HG03045 (cell line): ENCODE data around the gene SRR.
A peak's percentile ranks its signal among the peaks of the same experiment; 100 is the strongest.
"Not testable (repeated sequence)": the region's sequence is repeated elsewhere in the genome, so short reads cannot be mapped to it uniquely, and the experiment has no call there.

Experiments used
- ATAC-seq: cut with Tn5 transposase; IDR thresholded peaks from one replicate; pipeline ENCODE4 v1.9.1; 2021; ENCODE audit warnings: mild to moderate bottlenecking, moderate library complexity; ENCODE audit not compliant: unreplicated experiment

SRR gene, protein sequence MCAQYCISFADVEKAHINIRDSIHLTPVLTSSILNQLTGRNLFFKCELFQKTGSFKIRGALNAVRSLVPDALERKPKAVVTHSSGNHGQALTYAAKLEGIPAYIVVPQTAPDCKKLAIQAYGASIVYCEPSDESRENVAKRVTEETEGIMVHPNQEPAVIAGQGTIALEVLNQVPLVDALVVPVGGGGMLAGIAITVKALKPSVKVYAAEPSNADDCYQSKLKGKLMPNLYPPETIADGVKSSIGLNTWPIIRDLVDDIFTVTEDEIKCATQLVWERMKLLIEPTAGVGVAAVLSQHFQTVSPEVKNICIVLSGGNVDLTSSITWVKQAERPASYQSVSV

DNA sequence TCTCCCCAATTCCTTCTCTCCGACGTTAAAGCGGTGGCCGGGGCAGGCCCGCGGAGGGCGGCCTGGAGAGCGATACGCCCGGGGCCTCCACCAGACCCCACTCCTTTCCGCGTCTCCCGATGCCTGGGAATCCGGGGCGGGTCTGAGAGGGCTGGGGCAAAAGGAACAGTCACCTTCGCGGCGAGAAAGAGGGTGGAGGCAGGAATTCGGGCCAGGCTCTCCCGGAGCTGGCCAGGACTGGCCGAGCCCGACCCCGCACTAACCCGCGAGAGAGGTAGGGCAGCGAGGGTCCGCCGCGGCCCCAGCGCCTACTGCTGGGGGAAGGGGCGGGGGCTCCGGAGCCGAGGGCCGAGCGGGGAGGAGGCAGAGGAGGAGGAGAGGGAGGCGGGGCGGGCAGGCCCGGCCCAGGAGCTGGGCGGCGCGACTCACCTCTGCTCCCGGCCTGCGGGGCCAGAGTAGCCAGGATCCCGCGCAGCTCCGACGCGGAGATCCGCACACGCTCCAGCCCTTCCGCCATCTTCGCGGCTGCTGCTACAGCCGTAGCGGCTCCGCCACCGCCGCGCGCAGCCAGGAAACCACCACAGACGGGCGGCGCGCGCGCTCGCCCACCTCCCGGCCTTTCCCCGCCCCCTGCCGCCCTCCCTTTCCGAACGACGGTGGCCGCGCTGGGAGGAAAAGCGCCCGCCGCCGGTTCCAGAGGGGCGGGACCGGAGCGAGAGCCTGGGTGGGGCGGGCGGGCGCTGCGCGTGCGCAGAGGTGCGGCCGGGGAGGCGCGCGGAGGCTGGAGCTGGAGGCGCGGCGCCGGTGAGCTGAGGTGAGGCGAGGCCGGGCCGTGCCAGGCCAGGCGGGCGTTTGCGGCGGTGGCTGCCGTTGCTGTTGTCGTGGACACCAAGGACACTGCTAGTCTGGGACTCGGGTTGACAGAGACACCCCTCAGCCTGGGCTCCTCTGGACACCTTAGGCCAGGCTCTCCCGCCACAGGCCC, at the start of gene SRR, which contains the start of gene SMG6:
Gene SRR, plus strand, starts transcription at position 747 of the 985 bp plus-strand sequence. CDS start 11,611 bp downstream, outside the sequence.
Gene SMG6, minus strand, starts transcription at position 582 of the 985 bp plus-strand sequence. Its CDS starts 65 bp downstream, at position 517.
- peak; percentile 86 for ATAC-seq

DNA sequence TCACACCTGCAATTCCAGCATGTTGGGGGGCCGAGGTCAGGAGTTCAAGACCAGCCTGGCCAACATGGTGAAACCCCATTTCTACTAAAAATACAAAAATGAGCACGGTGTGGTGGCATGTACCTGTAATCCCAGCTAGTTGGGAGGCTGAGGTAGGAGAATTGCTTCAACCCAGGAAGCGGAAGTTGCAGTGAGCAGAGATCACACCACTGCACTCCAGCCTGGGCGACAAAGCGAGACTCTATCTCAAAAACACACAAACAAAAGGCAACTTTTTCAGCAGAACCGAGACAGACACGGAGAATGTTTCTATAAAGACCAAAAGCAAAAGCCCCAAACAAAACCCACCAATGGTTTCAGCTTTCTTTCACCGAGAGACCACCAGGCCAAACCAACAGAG, 44.9 kb upstream of the SRR start:
- ATAC-seq: not testable (repeated sequence)

DNA sequence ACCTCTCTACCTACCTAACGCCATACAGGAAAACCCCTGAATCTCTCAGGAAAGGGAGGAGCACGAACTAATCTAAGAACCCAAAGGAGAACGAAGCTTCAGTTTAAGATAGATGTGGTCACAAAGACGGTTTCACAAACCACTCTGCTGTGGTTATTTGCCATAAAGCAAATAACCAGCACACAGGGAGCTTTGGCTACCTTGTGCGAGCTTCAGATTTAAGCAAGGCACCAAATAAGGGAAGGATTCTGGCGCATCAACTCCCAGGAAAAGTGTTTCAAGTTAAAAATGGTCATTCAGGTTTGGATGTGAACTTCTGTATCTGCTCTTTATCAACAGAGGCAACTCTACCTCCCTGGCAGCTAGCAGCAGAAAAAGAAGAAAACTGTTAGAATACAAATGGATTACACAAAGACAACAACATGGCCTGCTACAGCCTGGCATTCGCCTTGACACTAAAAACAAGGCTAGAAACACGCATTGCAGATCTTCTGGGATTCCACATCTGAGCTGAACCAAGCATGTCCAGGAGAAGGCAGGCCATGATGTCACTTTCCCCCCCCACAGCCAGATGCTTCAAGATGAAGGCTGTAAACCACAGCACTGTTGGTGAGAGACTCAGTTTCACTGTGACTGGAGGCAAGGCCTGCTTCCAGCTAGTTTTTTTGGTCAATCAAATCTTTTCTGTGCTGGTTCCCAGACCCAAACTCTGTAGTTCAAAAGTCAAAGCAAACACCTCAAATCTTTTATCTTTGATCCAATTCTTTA, 43.8 kb upstream of the SRR start:
- peak; percentile 71 for ATAC-seq

DNA sequence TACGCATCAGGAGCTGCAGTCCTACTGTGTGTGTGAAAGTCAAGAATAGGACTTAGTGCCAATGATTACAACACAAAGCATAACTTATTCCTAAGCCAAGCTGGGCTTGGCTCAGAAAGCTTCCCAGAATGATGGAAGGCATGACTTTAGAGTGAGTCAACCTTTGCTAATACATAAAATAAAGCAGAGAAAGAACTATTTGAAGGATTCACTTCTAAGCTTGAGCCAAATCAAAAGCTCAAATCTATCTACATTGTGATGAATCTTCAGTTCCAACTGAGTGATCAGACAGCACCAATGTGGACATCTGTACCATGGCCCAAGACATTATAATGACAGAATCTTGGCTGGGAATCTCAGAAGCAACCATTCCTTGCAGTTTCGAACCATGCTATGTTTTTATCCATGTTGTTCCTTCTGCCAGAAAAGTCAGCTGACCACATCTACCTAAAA, 41.6 kb upstream of the SRR start:
- ATAC-seq: no peak

DNA sequence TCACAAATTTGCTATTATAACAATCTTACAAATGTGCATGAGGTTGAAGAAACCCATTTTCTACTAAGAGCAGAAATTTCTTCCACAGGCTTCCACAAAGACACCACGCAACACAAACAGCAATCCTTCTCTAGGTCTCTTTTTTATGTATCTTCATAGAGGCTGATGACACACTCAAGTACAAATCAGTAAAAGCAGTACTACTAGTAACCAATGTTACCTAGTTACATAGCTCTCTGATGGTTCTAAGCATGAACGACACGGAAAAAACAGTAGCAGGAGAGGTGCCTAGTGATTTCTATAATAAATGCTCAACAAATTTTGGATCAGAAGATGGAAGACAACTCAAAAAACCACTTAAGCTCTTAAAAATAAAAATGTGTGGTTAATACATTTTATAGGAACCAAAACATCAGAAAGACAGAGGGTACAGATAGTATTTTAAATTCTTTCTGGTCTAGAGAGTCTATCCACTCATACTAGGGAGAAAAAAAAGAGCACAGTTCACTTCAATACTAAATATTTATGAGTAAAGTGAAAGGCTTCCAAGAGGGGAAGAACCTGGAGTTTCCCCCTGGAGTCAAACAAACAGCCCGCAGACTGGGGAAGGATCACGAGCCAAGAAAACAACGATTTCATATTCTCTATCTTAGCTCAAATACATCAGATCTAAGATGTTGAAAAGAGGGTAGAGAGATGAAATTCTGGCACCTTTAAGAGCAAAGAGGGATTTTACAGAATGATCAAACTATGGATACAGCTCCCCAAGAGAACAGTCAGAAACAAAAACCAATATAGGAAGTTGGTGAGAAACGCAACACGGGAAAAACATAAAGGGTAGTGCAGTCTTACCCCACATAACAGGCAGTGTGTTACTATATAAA, 40.3 kb upstream of the SRR start:
- no peak for ATAC-seq

DNA sequence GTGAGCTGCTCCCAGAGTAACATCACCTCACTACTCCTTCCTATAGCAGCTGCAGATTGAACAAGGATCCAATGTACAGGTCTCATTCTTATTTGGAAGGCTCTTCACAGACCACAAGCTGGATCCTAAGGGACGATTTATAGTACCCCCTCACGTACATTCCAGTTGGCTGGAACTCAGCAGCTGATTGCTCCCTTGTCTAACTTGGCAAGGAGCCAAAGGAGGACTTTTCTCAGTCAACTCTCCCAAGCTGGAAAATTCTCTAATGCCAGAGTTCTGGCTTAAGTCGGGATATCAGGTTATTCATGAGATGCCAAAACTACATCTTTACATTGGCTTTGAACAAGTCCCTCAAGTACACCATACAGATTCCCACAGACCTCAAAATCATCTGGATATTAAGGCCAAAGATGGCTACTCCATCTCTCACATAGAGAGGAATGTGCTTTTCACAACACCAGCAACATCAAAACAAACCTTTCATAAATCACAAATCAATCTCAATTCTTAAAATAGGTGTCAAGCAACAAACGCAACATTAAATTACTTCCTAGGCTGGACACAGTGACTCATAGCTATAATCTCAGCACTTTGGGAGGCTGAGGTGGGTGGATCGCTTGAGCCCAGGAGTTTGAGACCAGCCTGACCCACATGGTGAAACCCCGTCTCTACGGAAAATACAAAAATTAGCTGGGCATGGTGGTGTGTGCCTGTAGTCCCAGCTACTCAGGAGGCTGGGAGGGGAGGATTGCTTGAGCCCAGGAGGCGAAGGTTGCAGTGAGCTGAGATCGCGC, 39.5 kb upstream of the SRR start:
- ATAC-seq: no peak

DNA sequence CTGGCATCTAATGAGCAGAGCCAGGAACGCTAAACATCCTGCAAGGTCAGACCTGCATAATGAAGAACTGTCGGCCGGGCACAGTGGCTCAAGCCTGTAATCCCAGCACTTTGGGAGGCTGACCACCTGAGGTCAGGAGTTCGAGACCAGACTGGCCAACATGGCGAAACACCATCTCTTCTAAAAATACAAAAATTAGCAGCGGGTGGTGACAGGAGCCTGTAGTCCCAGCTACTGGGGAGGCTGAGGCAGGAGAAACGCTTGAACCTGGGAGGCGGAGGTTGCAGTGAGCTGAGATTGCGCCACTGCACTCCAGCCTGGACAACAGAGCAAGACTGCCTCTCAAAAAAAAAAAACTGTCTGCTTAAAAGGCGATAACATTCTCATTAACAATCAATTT, 38.6 kb upstream of the SRR start:
- ATAC-seq: not testable (repeated sequence)

DNA sequence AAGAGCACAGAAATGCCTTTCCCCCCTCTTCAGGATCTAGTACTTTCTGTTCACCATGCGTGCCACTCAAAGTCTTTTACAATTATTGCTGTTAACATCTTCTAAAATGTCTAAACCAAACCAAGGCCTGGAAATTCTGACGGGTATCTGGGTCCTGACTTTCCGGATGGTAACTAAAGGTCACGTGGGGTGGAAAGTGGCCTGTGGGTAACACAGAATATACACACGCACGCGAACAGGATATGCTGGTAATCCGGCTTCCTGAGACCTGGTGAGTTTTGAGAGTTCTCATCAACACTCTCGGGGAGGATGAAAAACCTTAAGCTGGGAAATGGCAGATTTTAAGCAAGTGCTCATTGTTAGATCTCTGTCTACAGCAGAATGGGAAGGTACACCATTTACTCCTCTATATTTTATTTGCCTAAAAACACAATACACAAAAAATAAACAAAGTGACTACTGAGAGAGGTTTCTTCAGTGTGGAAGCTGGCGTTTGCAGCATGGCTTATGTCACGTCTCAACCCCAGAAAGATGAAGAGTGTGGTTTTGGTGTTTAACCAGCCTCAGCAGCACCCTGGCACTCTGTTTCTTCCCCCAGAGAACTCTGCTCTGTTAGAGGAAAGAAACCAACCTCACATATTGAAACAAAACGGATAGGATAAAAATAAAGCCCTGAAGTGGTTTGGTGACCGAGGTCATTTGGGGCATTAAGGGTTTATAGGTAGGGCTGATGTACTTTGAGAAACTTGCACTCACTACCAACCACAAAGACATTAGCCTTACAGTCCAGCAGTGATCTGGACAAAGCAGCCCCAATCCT, 37.5 kb upstream of the SRR start:
- ATAC-seq: peak; percentile 63

DNA sequence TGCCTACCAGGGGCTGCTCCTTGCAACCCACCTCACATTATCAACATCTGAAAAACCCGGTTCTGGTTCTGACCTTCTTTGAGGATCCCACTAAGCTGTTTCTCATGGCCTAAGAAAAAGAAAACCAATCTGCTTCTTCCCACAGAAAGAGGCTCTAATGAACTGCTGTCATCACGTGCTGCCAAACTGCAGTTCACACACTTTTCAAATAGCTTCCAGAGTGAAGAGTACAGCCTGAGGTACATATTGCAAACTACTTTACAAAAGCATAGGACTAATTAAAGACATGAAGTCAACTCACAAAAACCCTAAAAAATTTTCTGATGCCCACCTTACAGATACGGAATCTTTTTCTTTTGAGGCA, 36.9 kb upstream of the SRR start:
- ATAC-seq: peak; percentile 14

DNA sequence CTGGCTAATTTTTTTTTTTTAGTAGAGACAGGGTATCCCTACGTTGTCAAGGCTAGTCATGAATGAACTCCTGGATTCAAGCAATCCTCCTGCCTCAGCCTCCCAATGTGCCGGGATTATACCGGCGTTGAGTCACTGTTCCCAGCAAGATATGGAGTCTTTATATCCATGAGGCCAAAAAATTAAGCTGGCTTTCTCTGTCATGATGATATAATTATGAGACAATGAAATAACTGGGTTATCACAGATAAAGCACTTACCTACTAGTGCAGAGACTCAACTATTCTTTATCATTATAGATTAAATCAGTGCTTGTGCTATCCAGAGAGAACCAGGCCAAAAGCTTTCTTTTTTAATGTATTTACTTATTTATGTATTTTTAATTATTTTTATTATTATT, 36.4 kb upstream of the SRR start:
- ATAC-seq: no peak

DNA sequence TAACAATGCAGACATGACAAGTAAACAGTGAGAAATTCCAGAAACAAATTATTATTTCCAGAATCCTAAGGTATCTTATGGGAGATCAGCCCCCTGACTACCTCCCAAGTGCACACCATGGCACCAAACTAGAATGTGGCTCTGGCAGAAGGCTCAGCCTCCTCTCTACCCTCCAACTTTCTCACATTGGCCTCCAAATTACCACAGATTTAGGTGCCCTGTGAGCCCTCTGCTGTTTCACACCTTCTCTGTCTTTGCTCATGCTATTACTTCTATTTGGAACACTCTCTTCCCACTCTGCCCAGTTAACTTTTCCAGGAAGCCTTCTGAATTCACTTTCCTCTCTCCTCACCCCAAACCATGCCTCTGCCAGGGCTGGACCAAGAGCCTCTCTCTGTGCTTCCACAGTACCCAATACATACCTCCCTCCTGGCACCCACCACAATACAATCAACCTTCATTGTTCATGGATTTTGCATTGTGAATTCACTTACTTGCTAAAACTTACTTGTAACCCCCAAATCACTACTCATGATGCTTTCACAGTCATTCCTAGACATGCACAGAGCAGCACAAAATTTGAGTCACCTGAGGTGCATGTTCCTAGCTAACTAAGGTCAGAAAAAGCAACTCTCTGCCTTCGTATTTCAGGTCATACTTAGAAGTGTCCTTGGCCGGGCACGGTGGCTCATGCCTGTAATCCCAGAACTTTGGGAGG, 31.6 kb upstream of the SRR start:
- ATAC-seq: no peak

DNA sequence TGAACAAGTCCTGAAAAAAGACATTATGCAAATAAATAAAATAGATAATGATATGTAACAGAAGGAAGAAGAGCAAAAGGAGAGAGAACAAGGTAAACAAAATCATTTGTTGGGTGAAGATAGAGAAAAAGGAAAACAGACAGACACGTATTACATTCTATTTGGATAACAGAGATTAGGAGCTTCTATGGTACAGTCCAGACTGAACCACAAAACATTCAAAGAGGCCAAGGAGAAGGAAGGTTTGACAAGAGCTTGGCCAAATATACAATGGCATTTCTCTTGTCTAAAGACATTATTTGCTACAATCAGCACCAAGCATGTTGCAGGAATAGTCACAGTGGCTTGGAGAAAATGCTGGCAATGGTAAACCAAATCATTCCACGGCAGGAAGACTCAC, 29.3 kb upstream of the SRR start:
- no peak for ATAC-seq

DNA sequence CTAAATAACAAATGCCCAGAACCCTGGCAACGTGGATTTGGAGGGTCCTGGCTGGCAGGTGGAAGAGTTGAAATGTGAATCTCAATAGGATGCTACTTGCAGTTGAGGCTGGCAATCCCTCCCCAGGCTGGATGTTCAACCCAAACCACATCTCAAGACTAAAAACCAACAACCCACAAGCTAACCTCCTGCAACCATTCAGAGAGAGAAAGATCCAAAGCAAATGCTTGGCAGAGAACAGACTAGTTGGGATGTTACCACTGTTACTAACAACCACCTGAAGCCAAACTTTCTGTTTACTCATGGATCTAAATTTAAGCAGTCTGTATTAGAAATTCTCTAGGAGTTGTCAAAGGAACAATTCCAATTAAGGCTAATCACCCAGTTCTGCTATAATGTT, 28.0 kb upstream of the SRR start:
- ATAC-seq: no peak

DNA sequence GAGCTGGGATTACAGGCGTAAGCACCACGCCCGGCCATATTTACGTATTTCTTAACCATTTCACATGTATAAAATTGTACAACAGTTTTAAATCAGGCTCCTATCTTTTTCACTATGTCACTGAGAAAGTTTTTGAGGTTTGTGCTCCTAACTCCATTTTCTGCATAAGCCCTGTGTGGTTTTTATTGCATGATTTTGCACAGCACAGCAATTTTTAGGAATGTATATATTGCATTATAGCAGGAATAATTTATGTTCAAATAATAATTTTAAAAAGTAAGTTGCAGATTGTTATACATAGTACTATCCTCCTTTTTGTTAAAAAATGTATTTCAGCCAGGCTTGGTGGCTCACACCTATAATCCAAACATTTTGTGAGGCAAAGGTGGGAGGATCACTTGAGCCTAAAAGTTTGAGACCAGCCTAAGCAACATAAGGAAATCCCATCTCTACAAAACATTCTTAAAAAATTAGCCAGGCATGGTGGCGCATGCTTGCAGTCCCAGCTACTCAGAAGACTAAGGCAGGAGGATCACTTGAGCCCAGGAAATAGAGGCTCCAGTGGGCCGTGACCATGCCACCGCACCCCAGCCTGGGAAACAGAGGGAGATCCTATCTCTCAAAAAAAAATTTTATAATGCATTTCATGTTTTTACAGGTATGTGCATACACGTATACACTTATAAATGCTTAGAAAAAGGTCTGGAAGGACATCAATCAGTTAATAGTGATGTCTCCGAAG, 26.1 kb upstream of the SRR start:
- no peak for ATAC-seq

DNA sequence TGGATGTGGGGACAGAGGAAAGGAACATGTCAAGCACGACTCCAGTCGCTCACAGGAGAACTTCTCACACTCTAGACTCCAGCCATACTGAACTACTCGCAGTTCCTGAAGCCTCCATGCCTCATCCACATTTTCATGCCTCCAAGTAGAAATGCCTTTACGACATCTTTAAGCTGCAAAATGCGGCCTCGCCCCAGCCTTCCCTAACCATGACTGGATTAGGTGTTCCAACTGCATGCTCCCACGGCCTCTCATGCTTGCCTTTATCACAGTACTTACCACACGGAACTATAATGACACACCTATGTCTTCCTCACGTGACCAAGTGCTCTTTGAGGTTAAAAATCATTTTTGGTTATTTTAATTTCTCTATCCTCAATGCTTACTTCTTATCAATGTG, 24.0 kb upstream of the SRR start:
- ATAC-seq: no peak

DNA sequence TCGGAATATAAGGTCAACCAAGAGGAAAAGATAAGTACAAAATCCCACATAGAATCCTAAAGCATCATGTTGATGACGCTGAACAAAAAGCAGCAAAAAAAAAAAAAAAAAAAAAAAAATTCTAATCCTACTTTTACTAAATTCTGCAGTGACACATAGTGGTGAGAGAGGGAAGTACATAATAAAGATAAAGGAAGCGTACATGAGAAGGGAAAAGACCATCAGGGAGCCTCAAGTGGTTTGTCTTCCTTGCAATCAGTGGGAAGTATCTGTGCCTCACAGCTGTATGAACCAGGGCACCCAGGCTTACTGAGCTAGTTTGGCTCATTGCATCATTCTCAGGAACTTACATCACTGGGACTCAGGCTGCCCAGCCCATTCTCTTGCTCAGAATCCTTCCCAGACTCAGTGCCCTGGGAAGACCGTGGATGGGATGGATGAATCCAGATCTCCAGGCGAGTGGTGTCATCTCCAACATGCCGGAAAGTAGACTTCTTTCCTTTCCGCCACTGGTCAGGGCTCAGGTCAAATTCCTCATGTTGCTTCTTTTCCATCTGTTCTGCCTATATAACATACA, 21.4 kb upstream of the SRR start:
- ATAC-seq: no peak

DNA sequence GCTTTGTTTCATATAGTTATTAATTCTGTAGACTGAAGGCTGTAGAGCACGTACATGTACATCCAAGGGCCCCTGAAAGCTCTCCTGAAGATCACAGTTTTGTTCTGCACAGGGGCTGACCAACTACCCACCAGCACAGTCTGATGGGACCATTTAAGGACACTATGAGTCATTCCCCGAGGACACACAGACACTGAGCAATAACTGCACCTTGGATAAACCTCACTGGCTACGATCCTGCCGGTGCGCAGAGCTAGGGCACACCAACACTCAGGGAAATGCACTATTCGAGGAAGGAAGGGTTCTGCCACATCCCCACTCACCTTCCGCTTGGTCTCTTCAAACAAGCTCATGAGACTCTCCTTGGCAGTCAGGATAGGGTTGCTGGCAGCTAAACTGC, 20.4 kb upstream of the SRR start:
- no peak for ATAC-seq
